Neural crest cell (in vitro differentiated cells): ENCODE measurements around the gene TMPRSS11D. TPM values are rescaled to one million over a fixed set of nuclear protein-coding genes. Genes with fewer than 3 reads are reported as not detected.

ENCODE experiments used
- DNase-seq: peaks from one replicate; pipeline ENCODE4 v3.0.0; 2021; ENCODE audit warnings: low read depth, mixed read lengths, low spot score
- H3K27ac Mint-ChIP-seq: one replicate; pipeline ENCODE4 v1.8.0; 2021; ENCODE audit warnings: mild to moderate bottlenecking, mixed read lengths; ENCODE audit not compliant: unreplicated experiment
- H3K27me3 Mint-ChIP-seq: 2 replicates; pipeline ENCODE4 v1.8.0; 2021; ENCODE audit warnings: low read depth, mild to moderate bottlenecking, mixed read lengths
- H3K36me3 Mint-ChIP-seq: 2 replicates; pipeline ENCODE4 v1.8.0; 2021; ENCODE audit warnings: low read depth, mild to moderate bottlenecking, mixed read lengths
- H3K4me1 Mint-ChIP-seq: 2 replicates; pipeline ENCODE4 v1.8.0; 2021; ENCODE audit warnings: mixed read lengths
- H3K4me3 Mint-ChIP-seq: one replicate; pipeline ENCODE4 v1.8.0; 2021; ENCODE audit warnings: mild to moderate bottlenecking, mixed read lengths
- H3K9me3 Mint-ChIP-seq: 2 replicates; pipeline ENCODE4 v1.8.0; 2021; ENCODE audit warnings: mixed read lengths
- total RNA-seq: library from RNA; stranded (reverse); gene quantifications from 2 replicates; pipeline ENCODE4 v1.2.1, GENCODE V29; 2021
- TF ChIP-seq, protein P1 (sequence below): fragments of 200-600 bp; sonication (generic); conservative IDR thresholded peaks from 2 replicates; pipeline ENCODE4 v1.5.0; 2021; ENCODE audit warnings: antibody characterized with exemption, mild to moderate bottlenecking

Gene TMPRSS11D
- total RNA-seq, 1 donor from 2014 or later: not detected

DNA sequence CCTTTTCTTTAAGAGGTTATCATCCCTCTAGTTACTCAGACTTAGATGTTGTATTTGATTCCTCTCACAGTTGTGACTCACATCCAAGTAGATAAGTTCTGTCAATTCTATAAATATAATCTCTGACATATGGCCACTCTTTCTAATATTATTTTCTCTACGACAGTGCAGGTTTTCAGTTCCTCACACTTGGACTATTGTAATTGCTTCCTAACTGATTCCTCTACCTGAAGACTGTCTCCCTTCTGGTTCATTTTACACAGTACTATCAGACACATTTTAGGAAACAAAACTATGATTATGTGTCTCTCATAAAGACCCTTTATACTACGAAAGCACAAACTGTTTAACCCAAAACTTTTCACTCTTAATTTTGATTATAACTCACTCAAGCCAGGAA, 98.3 kb downstream of the TMPRSS11D start:
- DNase-seq: no peak
- Mint-ChIP-seq H3K4me3 (no peak overlapping the region), H3K27me3 (no peaks in the 10 kb centered on the region), H3K36me3 (no peaks in the 10 kb centered on the region), H3K9me3 (no peaks in the 10 kb centered on the region), H3K27ac (no peak overlapping the region), H3K4me1 (no peaks in the 10 kb centered on the region)
- TF ChIP-seq, protein P1, sequence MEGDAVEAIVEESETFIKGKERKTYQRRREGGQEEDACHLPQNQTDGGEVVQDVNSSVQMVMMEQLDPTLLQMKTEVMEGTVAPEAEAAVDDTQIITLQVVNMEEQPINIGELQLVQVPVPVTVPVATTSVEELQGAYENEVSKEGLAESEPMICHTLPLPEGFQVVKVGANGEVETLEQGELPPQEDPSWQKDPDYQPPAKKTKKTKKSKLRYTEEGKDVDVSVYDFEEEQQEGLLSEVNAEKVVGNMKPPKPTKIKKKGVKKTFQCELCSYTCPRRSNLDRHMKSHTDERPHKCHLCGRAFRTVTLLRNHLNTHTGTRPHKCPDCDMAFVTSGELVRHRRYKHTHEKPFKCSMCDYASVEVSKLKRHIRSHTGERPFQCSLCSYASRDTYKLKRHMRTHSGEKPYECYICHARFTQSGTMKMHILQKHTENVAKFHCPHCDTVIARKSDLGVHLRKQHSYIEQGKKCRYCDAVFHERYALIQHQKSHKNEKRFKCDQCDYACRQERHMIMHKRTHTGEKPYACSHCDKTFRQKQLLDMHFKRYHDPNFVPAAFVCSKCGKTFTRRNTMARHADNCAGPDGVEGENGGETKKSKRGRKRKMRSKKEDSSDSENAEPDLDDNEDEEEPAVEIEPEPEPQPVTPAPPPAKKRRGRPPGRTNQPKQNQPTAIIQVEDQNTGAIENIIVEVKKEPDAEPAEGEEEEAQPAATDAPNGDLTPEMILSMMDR: no peak

DNA sequence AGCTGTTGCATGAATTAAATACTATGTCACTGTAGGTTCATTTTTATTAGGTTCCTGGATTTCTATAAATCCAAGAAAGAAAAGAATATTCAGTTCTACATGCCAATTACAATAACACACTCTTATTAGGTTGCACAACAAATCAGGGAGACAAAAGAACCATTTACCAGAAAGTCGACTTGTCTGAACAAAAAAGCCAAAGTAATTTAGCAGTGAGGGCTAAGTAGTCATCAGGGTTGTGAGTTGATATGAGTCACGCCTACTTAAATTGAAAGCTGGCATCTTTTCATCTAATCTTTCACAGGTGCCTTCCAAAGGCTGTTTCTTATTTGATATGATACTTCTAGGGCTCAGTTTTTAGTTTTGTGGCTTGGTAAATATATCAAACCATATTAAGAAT, 104.2 kb downstream of the TMPRSS11D start:
- H3K4me3 Mint-ChIP-seq: no peak overlapping the region
- TF ChIP-seq, protein P1: no peak

DNA sequence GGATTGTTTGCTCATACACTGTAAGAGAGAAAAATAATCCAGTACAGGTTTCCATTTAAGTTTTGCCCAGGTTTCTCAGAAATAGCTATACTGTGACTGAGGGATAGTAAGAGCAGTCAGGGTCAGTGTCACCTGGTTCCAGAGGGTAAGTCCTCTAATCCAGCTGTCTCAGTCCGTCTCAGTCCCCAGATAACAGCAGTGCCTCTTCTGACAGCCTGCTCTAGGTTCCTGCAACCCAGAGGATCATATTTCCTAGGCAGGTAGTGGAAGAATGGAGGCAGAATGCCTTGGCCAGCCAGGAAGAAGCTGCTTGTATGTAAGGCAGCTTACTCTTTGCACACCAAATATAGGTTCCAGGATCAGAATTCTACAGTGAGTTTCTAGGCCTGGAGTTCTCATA, 107.1 kb downstream of the TMPRSS11D start:
- H3K4me3 Mint-ChIP-seq: no peak overlapping the region
- DNase-seq: no peak
- TF ChIP-seq, protein P1: no peak
- H3K36me3 Mint-ChIP-seq: no peaks in the 10 kb centered on the region
- no peaks in the 10 kb centered on the region for H3K27me3 Mint-ChIP-seq
- no peak overlapping the region for H3K27ac Mint-ChIP-seq
- H3K4me1 Mint-ChIP-seq: no peaks in the 10 kb centered on the region
- H3K9me3 Mint-ChIP-seq: no peaks in the 10 kb centered on the region

More for the DNA sequence above, 104.2 kb downstream of the TMPRSS11D start:
- no peaks in the 10 kb centered on the region for H3K4me1 Mint-ChIP-seq
- no peaks in the 10 kb centered on the region for H3K9me3 Mint-ChIP-seq
- H3K27me3 Mint-ChIP-seq: no peaks in the 10 kb centered on the region
- DNase-seq: no peak
- H3K27ac Mint-ChIP-seq: no peak overlapping the region
- no peaks in the 10 kb centered on the region for H3K36me3 Mint-ChIP-seq

Other genes starting within 250 kb of the TMPRSS11D start
- 72.9 and 78.1 TPM in 2 replicates for gene UBA6, start 182.8 kb downstream of the TMPRSS11D start, total RNA-seq
- not detected in 2 replicates for gene GNRHR, start 129.6 kb downstream of the TMPRSS11D start, total RNA-seq
- not detected in 2 replicates for gene TMPRSS11A, start 79.5 kb upstream of the TMPRSS11D start, total RNA-seq
- gene TMPRSS11F, start 245.9 kb upstream of the TMPRSS11D start, total RNA-seq: not detected in 2 replicates